IPS DF 19.7 (cell line): ENCODE data around the gene LILRB3.
"Not testable (repeated sequence)": the region's sequence is repeated elsewhere in the genome, so short reads cannot be mapped to it uniquely, and the experiment has no call there.

Source experiments
- DNase-seq: peaks from one replicate; pipeline ENCODE4 v3.0.0-alpha.2; 2013; ENCODE audit warnings: low read depth, low spot score

The LILRB3 gene

DNA sequence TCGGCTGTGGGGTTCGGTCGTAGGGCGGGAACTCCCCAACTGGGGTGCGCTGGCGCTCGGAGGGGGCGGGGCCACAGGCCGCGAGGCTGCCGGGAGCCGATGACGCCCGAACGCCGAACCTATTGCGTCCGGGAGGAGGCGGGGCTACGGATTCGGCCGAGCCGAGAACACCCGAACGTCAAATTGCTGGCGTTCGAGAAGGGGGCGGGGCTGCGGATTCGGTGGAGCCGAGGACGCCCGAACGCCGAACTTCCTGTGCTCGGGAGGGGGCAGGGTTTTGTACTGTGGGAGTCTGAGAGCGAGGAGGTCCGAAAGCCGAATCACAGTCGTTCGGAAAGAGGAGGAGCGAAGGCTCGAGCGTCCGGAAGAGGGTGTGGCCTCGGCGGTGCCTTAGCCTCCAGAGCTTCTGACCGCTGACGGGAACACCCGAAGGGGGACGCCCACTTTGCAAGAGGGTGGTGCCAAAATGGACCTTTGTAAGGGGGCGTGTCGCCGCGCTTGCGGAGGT is 32.2 kb downstream of the LILRB3 start:
- DNase-seq = no peak

- peak; percentile 97 for DNase-seq
Observed at GRCh38 chr19:54189735-54190502, 32.9 kb downstream of the LILRB3 start.

- DNase-seq = no peak
Observed at GRCh38 chr19:54189145-54189734, 33.6 kb downstream of the LILRB3 start, which contains the start of gene MBOAT7. TSS of gene MBOAT7 (minus strand) at chr19:54189580. CDS start at chr19:54188508, 1,072 bp downstream.

DNA sequence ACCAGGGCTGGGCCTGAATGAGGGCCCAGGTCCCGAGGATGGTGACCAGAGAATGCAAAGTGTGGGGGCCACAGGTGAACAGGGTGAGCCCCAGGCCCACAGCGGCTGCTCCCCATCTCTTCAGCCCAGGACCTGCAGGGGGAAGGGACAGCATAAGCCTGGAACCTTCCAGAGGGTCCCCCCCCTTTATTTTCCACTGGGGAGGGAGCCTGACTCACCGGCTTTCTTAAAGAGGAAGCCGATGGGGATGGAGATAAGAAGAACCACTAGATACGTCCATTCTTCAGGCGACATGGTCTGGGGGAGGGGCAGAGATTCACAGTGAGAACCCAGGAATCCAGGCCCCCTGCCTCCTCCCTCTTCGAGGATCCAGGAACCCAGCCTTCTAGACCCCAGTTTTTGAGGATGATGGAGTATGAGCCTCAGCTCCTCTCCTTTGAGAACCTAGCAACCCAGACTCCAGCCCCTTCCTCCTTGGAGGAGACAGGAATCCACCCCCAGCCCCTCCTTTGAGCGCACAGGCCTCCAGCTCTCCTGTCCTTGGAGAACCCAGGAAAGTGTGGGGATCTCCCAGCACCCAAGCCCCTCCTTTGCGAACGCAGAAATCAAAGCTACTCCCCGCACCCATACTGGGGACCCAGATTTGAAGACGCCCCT is 34.5 kb downstream of the LILRB3 start:
- no peak for DNase-seq

DNA sequence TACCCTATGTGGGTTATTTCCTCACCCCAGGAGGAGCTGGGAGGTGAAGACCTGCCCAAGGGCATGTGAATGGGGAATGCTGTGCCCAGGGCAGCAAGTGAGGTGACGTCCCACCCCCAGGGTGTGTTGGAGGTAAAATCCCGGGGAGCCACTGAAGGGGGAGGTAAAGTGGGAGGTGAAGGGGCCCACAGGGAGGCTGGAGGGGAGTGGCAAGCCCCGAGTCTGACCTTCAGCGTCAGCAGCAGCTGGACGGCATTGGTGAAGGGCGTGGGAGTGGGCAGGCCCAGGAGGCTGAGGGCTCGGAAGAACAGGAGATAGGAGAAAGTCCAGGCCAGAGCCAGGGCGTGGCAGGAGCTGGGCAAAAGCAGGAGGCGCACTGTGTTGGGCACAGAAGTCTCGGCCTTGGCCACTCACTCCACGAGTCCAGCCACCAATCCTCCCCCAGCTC is 35.8 kb downstream of the LILRB3 start:
- DNase-seq = no peak

DNA sequence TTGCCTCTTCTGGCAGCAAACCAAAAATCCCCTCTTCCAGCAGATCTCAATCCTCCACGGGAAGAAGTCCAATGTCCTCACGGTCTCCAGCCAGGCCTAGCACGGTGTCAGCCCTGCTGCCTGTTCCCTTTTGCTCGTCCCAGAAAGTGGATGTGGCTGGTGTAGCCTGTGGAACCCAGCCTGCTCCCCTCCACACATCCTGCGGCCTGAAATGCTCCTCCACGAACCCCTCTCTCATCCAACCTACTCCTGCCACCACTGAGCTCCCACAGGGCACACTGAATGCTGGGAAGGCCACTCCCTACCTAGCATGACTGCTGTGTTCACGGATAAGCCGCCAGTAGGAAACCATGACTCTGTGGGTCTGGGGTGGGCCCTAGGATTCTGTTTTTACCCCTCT is 36.5 kb downstream of the LILRB3 start:
- DNase-seq = no peak

DNA sequence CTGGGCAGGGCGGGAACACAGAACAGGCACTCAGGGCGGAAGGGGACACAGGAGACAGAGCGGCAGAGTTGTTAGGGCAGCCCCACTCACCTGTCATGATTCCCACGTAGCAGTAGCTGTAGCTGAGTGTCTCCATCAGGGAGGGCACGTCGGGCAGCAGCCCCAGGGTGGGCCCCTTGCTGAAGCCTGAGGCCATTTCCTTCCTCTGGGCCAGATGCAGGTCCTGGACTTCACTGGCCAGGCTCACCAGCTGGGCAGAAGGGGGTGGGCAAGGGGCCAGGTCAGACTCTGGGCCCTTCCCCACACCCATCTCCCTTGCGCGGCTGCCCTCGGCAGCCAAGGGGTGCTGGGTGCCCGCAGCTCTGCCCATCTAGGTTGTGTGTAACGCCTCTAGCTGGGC is 39.4 kb downstream of the LILRB3 start:
- DNase-seq = no peak

- DNase-seq = not testable (repeated sequence)
Observed at GRCh38 chr19:54181894-54182293, 40.9 kb downstream of the LILRB3 start.

GRCh38 chr19:54180691-54181091 is 42.1 kb downstream of the LILRB3 start:
- no peak for DNase-seq

- DNase-seq = peak; percentile 90
Observed at GRCh38 chr19:54179921-54180461, 42.8 kb downstream of the LILRB3 start.

DNA sequence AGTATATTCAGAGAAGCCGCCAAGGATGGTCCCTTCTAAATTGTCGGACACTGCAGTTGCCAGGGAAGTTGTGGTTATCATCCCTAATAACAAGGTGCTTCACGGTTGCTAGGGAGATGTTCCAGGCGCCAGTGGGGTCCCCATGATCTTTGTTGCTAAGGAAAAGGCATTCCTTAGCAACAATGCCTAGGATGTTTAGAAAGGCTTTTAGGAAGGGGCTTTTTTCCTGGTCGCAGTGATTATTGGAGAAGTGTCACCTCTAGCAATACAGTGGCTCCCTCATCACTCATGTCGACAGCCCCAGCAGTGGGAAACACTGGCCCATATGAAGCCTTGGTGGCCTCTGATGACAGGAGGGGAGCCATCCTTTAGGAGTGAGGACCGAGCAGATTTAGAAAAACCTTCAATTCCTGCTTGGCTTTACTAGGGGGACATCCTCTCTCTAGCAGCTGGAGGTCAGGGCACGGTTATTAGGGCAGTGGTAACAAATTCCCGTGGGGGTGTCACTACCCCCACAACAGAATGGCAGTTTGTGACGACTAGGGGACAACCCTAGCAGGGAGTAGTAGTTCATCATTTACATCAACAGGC is 43.5 kb downstream of the LILRB3 start:
- DNase-seq = no peak

- no peak for DNase-seq
Observed at GRCh38 chr19:54178581-54179261, 44.1 kb downstream of the LILRB3 start.

DNA sequence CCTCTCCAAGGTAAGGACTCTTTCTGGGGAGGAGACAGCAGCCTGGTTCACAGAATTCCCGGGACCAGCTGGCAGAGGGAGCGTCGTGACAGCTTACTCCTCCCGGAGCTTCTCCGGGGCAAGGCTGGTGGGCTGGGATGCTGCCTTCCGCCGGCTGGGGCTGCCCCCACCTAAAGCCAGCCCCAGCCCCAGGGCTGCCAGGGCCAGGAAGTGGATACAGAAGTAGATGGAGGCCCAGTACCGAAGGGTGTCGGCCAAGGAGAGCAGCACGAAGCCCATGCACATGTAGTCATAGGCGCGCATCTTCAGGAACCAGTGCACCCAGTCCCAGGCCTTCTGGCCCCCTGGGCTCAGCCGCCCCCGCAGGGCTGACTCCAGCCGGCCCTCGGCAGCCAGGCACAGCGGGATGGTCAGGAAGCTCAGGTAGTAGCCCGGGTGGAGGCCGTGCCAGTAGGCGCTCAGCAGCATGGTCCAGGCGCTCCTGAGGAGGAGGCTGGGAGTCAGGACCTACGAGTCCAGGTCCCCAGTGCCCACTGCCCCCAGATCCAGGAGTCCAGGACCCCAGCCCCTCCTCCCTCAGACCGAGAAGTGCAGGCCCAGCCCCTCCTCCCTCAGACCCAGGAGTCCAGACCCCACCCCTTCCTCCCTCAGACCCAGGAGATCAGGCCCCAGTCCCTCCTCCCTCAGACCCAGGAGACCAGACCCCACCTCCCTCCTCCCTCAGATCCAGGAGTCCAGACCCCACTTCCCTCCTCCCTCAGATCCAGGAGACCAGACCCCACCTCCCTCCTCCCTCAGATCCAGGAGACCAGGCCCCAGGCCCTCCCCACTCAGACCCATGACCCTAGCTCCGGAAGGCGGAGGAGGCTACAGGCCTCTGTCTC is 48.6 kb downstream of the LILRB3 start:
- no peak for DNase-seq

DNA sequence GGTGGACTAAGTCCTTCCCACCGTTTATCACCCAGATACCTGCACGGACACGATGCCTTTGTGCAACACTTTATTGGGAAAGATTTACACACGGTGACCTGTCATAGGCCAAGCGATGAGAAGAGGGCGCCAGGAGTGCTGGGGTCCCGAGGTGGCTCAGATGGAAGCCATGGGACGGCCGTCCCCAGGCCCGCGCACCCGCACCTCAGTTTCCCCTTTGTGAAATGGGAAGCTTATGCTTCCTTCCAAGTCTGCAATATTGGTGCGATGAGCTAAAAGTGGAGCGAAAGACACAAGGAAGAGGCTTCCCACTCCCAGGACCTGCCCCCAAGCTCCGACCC is 49.5 kb downstream of the LILRB3 start:
- DNase-seq = no peak

DNA sequence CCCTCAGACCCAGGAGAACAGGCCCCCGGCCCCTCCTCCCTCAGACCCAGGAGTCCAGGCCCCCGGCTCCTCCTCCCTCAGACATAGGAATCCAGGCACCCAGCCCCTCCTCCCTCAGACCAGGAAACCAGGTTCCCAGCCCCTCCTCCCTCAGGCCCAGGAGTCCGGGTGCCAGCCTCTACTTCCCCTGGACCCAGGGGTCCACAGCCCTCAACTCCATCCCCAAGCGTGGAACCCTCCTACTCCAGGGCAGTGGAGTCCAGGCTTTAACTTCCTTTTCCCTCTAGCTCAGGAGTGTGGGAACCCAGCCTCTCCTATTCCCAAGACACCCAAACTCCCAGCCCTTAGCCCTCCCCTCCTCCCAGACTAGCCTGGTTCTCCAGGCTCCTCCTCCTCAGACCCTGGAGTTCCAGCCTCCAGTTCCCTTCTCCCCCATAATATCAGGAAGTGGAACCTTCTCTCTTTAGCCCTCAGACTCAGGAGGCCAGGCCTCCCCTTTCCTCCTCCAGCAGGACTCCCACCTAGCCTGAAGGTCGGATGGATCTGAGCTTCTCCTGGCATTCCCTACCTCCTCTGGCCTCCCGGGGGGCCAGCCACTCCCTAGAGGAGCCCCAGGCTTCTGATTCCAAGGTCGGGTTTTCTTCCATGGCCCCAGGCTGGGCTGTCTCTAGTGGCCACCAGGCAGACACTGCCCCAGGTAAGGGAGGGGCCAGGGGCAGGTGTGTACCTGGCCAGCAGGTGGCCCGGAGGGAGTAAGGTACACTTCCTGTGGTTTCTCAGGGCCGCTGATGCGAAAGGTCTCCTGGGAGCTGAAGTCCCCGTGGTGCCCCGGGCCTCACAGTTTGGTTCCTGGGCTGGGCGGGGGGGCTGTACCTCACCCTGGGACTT is 50.1 kb downstream of the LILRB3 start, which contains the start of gene TMC4:
TMC4 (minus strand) TSS at position 690 of the 888 bp plus-strand sequence; CDS start at position 647, 43 bp downstream.
- DNase-seq = no peak

- not testable (repeated sequence) for DNase-seq
Observed at GRCh38 chr19:54171736-54172431, 50.9 kb downstream of the LILRB3 start.

DNA sequence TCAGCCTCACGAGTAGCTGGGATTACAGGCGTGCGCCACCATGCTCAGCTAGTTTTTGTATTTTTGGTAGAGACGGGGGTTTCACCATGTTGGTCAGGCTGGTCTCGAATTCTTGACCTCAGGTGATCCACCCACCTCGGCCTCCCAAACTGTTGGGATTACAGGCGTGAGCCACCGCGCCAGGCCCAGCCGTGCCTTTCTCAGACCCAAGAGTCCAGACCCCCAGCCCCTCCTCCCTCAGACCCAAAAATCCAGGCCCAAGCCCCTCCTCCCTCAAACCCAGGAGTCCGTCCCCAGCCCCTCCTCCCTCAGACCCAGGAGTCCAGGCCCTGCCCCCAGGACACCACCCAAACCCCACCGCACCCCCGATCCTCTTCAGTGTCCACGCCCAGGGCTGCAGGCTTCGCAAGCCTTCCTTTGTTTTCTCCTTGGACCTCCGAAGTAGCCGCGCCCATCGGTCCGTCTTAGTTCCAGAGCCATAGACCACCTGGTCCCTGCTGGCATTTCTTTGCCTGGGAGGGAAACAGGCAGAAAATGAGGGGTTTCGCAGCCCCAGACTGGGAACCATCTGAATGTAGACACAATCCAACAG is 53.6 kb downstream of the LILRB3 start:
- no peak for DNase-seq
